NCI-H2171 (cell line): ENCODE measurements around the gene HSPBAP1.

Experiments used
- DNase-seq: peaks from one replicate; lab custom pipeline; 2025; lab: John Stamatoyannopoulos, UW

Gene HSPBAP1, protein sequence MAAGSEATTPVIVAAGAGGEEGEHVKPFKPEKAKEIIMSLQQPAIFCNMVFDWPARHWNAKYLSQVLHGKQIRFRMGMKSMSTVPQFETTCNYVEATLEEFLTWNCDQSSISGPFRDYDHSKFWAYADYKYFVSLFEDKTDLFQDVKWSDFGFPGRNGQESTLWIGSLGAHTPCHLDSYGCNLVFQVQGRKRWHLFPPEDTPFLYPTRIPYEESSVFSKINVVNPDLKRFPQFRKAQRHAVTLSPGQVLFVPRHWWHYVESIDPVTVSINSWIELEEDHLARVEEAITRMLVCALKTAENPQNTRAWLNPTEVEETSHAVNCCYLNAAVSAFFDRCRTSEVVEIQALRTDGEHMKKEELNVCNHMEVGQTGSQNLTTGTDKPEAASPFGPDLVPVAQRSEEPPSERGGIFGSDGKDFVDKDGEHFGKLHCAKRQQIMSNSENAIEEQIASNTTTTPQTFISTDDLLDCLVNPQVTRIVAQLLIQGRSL

DNA sequence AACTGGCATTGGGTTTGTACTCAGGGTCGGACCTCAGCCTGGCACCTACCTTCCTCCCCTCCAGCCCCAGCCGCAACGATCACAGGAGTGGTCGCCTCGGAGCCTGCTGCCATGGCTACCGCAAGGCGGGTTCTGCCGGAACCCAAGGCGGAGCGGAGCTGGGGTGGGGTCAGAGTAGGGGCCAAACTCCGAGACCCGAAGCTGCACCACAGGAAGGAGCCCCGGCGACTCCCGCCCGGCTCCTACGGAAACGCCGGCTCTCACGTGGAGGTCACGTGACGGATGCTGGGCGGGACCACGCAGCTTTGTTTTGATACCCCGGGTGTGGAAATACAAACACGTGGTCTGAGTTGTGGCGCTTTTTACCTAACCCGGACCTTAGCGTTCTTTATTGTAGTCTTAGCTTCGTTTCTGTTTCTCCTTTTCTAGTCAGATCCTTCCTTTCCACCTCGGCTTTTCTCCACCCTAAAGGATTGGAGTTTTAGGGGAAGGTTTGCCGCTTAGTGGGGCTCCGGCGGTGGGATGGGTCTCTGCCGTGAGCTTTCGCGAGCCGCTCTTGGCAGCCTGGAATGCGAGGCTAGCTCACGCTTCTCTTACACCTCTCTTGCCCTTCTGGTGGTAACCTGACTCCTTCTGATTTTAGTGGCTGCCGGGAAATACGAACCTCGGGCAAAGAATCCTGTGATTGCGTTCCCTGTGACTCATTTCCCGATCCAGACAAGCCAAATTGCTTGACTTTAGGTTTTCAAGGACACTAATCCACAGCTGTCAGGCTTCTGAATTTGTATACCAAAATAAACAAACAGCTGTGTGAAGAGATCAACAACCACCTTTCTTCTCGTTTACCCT is at the start of gene HSPBAP1:
Gene HSPBAP1, minus strand, starts transcription at position 264 of the 849 bp plus-strand sequence. Its CDS starts 151 bp downstream, at position 113.
- DNase-seq, result no peak

DNA sequence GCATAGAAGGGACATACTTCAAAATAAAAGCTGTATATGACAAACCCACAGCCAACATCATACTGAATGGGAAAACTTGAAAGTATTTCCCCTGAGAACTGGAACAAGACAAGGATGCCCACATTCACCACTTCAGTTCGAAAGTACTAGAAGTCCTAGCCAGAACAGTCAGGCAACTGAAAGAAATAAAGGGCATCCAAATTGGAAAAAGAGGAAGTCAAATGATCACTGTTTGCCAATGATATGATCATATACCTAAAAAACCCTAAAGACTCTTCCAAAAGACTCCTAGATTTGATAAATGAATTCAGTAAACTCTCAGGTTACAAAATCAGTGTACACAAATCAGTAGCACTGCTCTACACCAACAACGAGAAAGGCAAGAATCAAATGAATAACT is 42.0 kb upstream of the HSPBAP1 start:
- DNase-seq, result no peak

DNA sequence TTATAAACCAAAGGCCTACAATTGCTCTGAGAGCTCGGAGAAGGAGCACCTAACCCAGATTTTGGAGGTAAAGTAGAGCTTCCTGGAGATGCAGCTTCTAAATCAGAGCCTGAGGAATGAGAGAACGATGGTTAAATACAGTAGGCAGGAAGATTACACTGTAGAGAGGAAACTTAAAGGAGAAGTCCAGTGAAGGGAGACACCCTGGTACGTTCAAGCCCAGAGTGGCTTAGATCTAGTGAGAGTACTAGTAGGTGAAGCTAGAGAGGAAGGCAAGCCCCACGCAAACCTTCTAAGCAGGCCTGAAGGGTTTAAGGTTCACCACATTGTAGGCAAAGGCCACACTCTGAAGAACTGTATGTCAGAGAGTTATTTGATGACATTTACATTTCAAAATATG is 34.6 kb upstream of the HSPBAP1 start:
- DNase-seq, result no peak

DNA sequence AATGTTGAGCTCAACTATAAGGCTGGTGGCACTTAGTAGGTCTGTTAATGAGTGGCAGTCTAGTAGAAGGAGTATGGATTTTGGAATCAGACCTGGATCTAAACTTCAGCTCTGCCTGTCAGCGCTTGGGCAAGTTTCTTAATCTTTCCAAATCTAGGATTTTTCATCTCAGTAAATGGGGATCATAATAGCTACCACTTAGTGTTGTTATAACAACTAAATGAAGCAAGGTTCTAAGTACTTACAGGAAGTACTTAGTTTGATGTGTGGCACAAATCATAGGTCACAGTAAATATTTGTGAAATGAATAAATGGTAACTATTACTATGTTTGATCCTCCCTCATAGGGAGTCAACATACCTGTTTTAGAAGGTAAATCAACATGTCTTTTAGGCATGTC is 32.6 kb upstream of the HSPBAP1 start:
- no peak for DNase-seq

DNA sequence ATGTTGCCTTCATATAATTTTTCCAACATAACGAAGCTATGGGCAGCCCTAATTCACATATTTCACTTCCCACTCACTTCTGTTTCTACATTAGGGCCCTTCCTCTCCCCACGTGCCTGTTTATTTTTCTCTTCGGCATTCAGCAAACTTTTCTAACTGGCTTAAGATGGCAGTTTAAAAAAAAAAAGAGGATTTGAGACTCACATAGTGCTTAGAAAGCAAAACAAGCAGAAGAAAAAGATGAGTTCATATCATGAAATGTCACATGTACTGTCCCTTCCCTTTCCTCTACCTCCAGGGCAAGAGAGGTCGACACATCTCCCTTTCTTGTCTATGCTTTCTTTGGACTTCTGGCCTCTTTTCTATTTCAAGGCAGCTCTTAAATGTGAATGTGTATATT is 31.8 kb upstream of the HSPBAP1 start:
- DNase-seq, result no peak

DNA sequence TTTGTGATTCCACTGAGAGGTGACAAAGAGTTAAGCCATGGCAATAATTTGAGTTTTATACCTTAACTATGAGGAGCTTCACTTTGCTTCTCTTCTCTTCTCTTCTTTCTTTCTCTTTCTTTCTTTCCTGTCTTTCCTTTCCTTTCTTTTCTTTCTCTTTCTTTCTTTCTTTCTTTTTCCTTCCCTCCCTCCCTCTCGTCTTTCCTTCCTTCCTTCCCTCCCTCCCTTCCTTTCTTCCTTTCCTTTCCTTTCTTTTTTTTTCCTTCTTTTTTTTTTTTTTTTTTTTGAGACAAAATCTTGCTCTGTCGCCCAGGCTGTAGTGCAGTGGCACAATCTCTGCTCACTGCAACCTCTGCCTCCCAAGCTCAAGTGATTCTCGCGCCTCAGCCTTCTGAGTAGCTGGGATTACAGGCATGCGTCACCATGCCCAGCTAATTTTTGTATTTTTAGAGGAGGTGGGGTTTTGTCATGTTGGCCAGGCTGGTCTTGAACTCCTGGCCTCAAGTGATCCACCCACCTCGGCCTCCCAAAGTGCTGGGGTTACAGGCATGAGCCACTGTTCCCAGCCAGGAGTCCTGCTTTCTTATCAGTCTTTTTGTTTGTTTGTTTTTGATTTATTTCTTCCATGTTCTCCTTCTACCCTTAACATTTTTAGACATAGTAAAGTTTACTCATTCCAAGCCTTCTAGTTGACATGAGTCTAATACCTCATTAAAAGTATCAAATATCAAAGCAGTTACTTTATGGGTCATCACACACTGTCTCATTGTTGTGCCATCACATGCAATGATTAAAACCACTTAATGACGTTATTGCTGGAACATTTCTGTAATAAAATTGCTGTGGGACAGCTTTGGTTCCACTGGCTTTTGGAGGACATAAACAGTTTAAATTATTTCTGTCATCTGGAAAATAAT is 31.1 kb upstream of the HSPBAP1 start:
- no peak for DNase-seq

DNA sequence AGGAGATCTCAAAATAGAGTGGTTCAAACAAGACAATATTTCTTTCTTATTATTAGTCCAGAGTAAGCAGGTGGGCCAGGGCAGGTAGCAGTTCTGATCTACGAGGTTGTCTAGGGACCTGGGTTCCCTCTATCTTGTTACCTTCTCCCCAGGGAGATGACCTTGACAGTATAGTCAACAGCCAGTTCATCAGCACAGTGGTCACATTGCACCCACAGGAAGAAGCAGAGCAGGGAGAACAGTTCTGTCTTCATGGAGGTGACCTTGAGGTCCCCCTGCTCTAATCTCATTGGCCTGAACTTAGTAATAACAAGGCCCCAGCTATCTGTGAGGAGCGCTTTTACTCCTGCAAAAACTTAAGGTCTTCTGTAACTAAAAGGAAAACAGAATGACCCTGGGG is 23.0 kb upstream of the HSPBAP1 start:
- DNase-seq, result no peak

DNA sequence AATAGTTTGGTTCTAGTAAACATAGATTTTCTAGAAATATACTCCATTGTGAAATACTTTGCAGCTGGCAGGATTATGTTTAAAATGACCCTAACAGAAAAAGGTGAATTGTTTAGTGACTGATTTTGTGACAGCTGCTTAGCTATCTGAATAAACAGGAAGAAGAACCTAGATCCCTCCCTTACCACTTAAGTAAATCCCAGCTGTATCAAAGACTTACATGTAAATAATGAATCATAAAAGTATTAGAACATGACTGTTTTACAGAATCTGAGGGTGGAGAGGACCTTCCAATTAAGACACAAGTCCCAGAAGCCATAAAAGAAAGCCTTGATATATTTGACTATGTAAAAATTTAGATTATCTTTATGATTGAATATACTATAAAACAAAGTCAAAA is 17.1 kb upstream of the HSPBAP1 start:
- no peak for DNase-seq

DNA sequence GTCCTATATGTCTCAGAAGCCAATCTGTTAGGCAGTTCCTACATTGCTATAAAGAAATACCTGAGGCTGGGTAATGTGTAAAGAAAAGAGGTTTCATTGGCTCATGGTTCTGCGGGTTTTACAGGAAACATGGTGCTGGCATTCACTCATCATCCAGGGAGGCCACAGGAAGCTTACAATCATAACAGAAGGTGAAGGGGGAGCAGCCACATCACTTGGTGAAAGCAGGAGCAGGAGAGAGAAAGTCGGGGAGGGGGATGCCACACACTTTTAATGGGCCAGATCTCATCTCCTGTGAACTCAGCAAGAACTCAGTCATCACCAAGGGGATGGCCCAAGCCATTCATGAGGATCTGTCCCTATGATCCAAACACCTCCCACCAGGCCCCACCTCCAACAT is 10.3 kb upstream of the HSPBAP1 start:
- no peak for DNase-seq

DNA sequence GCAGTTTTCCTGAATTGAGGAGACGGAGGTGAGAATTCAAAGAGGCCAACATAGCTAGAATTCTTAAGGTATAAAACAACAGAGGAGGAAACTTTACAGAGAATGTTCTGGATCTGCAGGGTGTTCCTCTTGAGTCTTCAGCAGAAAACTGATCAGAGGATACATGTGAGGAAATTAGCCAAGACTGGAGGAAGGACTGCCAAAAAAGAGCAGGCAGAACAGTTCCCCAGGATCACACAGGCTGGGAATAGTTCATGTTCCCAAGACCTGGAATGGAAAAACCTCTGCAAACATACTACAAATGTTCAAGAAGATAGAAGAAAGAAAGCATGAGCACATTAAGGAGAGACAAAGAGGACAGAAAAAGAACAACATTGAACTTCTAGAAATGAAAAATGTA is 8.7 kb upstream of the HSPBAP1 start:
- no peak for DNase-seq

DNA sequence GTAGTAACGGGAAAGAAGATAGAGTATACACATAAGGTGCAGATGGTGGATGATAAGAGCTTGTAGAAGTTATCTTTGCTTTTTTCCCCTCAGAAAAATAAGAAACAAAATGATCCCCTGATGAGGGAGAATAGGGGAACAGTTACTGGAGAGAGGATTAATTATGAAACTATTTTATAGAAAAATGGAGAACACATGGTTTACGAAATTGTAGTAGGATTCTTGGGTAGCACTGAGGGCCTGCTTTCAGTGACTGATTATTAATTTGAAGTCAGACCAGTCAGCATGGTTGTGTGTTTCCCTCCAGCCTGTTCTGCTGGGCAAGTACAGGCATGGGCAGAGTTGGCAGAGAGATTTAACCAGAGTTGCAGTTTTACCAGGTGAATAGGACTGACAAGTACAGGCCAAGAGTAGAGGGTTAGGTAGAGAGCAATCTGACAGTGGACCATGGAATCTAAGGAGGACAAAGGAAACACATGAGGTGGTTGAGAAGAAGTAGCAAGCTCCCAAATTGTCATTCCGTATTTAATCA is 7.1 kb upstream of the HSPBAP1 start:
- DNase-seq, result no peak

DNA sequence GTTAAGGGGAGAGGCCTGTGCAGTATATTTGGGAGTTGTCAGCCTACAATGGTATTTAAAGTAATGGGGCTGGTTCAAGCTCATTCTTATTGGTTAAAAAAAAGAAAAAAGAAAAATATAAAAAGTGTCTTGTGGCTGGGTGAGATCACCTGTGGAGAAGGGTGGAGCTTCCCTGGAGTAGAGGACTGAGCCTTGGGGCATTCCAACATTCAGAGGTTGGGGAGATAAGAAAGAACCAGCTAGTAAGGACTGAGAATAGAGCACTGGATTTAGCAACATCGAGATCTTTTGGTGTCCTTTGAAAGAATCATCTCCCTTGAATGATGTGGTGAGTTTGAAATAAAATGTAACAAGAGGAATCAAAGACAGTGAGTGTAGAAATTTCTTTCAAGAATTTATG is 6.4 kb upstream of the HSPBAP1 start:
- DNase-seq, result no peak

DNA sequence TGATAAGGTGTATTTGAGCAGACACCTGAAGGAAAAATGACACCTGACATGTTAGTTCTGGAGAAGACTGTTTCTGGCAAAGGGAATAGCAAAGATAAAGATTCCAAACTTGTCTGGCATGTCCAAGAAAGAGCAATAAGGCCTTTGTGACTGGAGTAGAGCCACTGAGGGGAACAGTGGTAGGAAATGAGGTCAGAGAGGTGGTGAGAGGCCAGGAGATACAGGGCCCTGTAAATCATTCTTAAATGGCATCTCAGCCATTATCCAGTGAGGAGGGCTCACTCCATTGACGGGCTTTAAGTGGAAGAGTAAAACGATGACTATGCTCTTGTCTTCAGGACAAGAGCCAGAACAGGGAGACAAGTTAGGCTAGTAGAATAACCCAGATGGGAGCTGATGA is 5.7 kb upstream of the HSPBAP1 start:
- no peak for DNase-seq

DNA sequence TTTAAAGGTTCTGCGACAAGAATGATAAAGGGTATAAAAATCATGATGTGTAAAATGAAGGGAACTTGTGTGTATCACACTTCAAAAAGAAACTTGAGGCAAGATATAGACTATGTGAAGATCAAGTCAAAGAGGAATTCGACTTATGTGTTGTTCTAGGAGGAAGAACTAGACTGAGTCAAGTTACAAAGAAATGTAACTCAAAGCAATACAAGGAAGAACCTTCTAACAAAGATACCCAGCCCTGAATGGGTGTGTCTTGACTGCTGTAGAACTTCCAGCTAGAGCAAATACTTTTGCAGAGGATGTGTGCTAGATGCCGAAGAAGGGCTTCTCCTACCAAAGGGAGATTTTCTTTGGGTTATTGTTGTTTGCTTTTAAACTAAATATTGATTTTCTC is 3.7 kb upstream of the HSPBAP1 start:
- no peak for DNase-seq

DNA sequence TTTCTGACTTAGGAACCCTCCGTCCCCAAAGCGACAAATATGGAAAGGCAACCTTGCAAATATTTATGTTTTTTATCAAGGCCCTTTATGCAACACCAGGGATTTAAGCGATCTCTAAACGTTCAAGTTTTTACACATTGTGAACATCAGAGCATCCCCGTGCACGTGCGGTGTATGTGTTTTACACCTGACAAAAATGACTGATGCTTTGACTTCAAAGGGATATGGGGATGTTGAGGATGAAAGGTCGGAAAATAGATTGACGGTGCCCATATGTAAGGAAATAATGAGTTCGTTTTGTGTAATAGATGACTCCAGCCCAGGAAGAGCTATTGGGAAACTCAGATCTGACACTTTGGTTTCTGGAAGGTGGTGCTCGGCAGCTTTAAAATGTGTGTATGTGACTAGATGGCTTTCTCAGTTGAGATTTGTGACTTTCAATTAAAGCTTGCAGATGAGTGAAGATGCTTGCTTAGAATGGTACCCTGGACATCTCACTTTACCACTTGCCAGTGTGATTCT is 2.1 kb upstream of the HSPBAP1 start:
- DNase-seq, result no peak

DNA sequence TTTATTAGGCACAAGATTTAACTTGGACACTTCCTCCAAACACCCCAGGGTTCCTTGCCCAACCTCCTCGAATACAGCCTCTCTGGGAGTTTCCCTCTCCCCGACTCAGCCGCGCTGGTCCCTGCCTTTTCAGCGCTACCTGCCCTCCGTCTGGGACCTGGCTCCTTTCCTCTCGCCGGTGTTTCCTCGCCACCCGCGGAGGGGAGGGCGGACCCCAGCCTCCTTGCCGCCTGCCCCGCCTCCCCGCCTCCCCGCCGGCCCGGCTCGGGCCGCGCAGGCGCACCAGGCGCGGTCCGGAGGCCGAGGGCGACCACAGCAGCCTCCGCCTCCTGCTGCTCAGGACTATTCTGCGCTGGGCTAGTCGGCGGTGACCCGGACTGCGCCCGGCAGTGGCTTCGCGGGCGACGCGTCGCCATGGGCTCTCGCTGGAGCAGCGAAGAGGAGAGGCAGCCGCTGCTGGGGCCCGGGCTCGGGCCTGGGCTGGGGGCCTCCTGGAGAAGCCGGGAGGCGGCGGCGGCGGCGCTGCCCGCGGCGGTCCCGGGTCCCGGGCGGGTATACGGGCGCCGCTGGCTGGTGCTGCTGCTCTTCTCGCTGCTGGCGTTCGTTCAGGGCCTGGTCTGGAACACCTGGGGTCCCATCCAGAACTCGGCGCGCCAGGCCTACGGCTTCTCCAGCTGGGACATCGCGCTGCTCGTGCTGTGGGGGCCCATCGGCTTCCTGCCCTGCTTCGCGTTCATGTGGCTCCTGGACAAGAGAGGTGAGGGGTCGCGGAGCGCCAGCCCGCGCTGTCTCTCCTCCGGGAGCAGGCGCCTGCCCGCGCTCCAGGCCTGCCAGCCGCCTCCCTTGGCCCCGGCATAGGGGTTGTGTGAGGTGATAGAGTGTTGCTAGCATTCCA is 1.4 kb upstream of the HSPBAP1 start, which contains the start of gene SLC49A4:
Gene SLC49A4, plus strand, starts transcription at position 291 of the 895 bp plus-strand sequence. Its CDS starts 124 bp downstream, at position 415.
- no peak for DNase-seq

DNA sequence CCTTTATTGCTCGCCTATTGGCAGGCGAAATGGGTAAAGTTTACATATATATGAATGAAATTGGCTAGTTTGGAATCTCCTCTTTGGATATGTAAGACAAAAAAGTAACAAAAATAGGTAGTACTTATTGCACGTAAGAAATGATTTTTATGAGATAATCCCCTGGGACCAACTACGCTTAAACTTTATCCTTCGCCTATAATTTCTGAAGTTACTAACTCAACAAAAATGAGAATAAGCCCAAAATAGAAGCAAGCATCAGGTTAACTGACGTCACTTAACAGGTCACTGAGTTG is 800 bp upstream of the HSPBAP1 start:
- no peak for DNase-seq

DNA sequence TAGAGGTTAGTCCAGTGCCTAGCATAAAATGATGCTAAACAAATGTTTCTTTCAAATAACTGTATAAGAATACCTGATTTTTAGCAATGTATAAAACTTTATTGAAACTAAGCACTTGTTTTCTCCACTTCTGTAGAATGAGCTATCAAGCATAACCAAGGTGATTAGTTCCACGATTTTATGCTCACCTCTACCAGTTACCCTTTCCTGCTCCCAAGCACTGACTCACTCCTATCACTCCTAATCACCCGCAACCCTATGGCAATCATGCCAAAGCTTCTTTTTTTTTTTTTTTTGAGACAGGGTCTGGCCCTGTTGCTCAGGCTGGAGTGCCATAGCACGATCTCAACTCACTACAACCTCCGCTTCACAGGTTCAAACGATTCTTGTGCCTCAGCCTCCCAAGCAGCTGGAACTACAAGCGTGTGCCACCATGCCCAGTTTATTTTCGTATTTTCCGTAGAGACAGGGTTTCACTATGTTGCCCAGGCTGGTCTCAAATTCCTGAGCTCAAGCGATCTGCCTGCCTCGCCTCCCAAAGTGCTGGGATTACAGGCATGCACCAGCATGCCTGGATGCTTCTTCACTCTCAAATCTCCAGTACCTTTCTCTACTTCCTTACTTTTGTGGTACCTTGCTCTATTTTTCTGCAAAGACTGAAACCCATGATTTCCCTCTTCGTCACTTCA is 3.9 kb downstream of the HSPBAP1 start:
- no peak for DNase-seq

DNA sequence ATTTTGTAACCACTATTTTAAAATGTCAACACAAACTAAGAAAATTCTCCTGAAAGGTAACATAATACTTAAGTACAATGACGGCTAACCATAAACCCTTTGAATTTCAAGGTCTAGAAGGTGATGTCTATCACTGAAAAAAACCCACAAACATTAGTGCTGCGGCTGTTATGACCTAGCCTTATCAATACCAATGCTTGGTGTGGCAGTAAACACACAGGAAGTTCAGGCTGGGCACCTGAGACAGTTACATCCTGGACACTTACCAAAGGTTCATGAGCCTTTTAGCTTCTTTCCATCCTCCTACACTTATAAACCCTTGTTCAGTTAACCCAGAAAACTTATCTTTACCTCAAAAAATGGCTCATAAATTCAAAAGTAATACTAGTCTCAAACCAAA is 5.8 kb downstream of the HSPBAP1 start:
- DNase-seq, result no peak

DNA sequence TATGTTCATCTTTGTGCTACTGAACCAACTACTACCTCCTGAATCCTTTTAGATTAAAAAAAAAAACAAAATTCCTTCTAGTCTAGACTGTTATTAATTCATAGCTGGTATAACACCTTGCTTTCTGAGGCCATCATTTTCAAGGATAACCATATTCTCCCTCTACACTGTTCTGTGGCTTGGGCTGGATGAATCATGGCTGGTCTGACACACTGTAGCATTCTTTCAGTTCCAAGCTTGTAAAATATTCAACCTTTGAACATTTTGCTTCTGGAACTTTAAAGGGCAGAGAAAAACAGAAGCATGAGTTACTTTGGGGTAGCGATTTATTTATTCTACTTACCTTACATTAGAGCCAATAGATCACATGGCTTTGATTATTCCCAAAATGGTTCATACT is 7.6 kb downstream of the HSPBAP1 start:
- DNase-seq, result no peak
